PFSK-1 (cell line): Measurements from ENCODE around the gene MEI4.

Source experiments
- FOXP2 ChIP-seq: optimal IDR thresholded peaks from 2 replicates; pipeline ENCODE3; 2011; ENCODE audit warnings: borderline replicate concordance, control low read depth, inconsistent platforms; ENCODE audit not compliant: insufficient read depth; ENCODE audit errors: extremely low read length, extremely low read depth
- POLR2AphosphoS5 ChIP-seq: IDR thresholded peaks from 2 replicates; pipeline ENCODE4 v1.6.1; 2012; ENCODE audit warnings: low read depth, mild to moderate bottlenecking, control low read depth, low read length, moderate library complexity
- REST ChIP-seq, 2 experiments: IDR thresholded peaks; 2 replicates each; pipeline versions ENCODE4 v1.6.1 to v1.8.0; 2011 to 2012; ENCODE audit warnings: low read depth in 2 of 2, low read length in 2 of 2, control low read depth in 1 of 2, inconsistent platforms in 1 of 2, mild to moderate bottlenecking in 1 of 2, moderate library complexity in 1 of 2; ENCODE audit not compliant: insufficient read depth in 1 of 2
- SIN3A ChIP-seq: IDR thresholded peaks from 2 replicates; pipeline ENCODE4 v1.6.1; 2012; ENCODE audit warnings: mild to moderate bottlenecking, low read length, moderate library complexity, borderline replicate concordance; ENCODE audit not compliant: insufficient read depth
- TAF1 ChIP-seq: IDR thresholded peaks from 2 replicates; pipeline ENCODE4 v1.6.1; 2012; ENCODE audit warnings: low read length, control low read depth, borderline replicate concordance; ENCODE audit not compliant: insufficient read depth

DNA sequence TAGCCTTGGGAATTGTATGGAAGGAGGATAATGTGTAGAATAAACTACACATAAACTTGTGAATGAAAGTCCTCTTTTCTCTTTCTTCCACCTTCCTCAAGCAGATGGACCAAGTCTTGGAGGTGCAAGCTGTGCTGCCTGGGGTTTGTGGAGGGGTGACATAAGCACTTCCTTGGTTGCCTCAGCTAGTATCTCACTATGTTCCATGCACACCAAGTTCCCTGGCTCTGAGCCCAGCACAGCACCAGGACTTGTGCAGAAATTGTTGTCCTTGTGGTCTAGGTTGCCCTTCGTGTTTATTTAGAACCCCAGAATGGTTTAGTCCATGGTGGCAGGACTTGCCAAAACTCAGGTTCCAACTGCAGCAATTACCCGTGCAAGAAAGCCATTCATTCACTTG is 110.3 kb downstream of the MEI4 start:
- TF ChIP-seq SIN3A (no peak), POLR2AphosphoS5 (no peak), TAF1 (no peak), REST (IDR thresholded peaks at IDR 0.05; ENCODE audit: insufficient read depth in 1 of 2, low read depth in 2 of 2, low read length in 2 of 2) (no peak), FOXP2 (no peak)
